Progenitor cell of endocrine pancreas (in vitro differentiated cells): ENCODE results near the gene DLGAP1. TPM values are rescaled to one million over a fixed set of nuclear protein-coding genes. Genes with fewer than 3 reads are reported as not detected.
"Not testable (repeated sequence)": the region's sequence is repeated elsewhere in the genome, so short reads cannot be mapped to it uniquely, and the experiment has no call there.

ENCODE experiments used
- DNase-seq: peaks from one replicate; pipeline ENCODE4 v3.0.0; 2021; ENCODE audit warnings: low spot score; ENCODE audit not compliant: unreplicated experiment
- H3K27ac Mint-ChIP-seq: 2 replicates; pipeline ENCODE4 v1.8.0; 2021; ENCODE audit warnings: mild to moderate bottlenecking, moderate library complexity, mixed read lengths
- H3K27me3 Mint-ChIP-seq: 2 replicates; pipeline ENCODE4 v1.8.0; 2021; ENCODE audit warnings: mixed read lengths
- H3K36me3 Mint-ChIP-seq: 2 replicates; pipeline ENCODE4 v1.8.0; 2022; ENCODE audit warnings: mixed read lengths; ENCODE audit not compliant: insufficient read depth
- H3K4me1 Mint-ChIP-seq: 2 replicates; pipeline ENCODE4 v1.8.0; 2021; ENCODE audit warnings: low read depth, mixed read lengths
- H3K4me3 Mint-ChIP-seq: 2 replicates; pipeline ENCODE4 v1.8.0; 2021; ENCODE audit warnings: low read depth, mild to moderate bottlenecking, moderate library complexity, mixed read lengths
- H3K9me3 Mint-ChIP-seq: 2 replicates; pipeline ENCODE4 v1.8.0; 2021; ENCODE audit warnings: low read depth, mixed read lengths
- CTCF ChIP-seq: fragments of 200-600 bp; sonication (generic); IDR thresholded peaks from one replicate; pipeline ENCODE4 v1.5.0; 2021; ENCODE audit warnings: antibody characterized with exemption, mild to moderate bottlenecking; ENCODE audit not compliant: unreplicated experiment
- total RNA-seq: library from RNA; stranded (reverse); gene quantifications from 2 replicates; pipeline ENCODE4 v1.2.1, GENCODE V29; 2021

DLGAP1 gene
- total RNA-seq, 1 donor from 2014 or later = 16.7 TPM

- Mint-ChIP-seq H3K4me1 (peaks cover 7% of the 10 kb centered on the region), H3K27ac (no peak overlapping the region), H3K9me3 (no peaks in the 10 kb centered on the region), H3K36me3 (no peaks in the 10 kb centered on the region), H3K27me3 (peaks cover 15% of the 10 kb centered on the region), H3K4me3 (no peak overlapping the region)
- DNase-seq = no peak
- TF ChIP-seq CTCF = no peak
Observed at GRCh38 chr18:3610188-3610708, 844.9 kb downstream of the DLGAP1 start.

- H3K27ac Mint-ChIP-seq = no peak overlapping the region
- no peaks in the 10 kb centered on the region for H3K9me3 Mint-ChIP-seq
- H3K4me1 Mint-ChIP-seq = peaks cover 5% of the 10 kb centered on the region
- H3K36me3 Mint-ChIP-seq = no peaks in the 10 kb centered on the region
- H3K27me3 Mint-ChIP-seq = peaks cover 12% of the 10 kb centered on the region
- DNase-seq = no peak
- no peak overlapping the region for H3K4me3 Mint-ChIP-seq
- TF ChIP-seq CTCF = no peak
Observed at GRCh38 chr18:3608488-3608887, 846.6 kb downstream of the DLGAP1 start.

DNA sequence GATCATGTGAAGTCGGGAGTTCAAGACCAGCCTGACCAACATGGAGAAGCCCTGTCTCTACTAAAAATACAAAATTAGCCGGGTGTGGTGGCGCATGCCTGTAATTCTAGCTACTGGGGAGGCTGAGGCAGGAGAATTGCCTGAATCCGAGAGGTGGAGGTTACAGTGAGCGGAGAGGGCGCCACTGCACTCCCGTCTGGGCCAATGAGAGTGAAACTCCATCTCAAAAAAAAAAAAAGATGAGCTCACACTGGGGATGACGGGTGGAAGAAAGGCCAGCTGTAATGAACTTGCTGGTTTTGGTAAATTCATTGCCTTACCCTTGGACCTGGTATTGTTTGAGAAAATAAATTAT, 847.0 kb downstream of the DLGAP1 start:
- H3K36me3 Mint-ChIP-seq, H3K4me3 Mint-ChIP-seq, DNase-seq, H3K9me3 Mint-ChIP-seq, H3K4me1 Mint-ChIP-seq: not testable (repeated sequence)
- Mint-ChIP-seq H3K27me3 (peaks cover 12% of the 10 kb centered on the region), H3K27ac (peak overlapping the region; percentile 51)

GRCh38 chr18:3607309-3608098, 847.6 kb downstream of the DLGAP1 start:
- peak overlapping the region; percentile 51 for H3K27ac Mint-ChIP-seq
- DNase-seq = no peak
- no peaks in the 10 kb centered on the region for H3K9me3 Mint-ChIP-seq
- no peak for TF ChIP-seq CTCF
- peaks cover 12% of the 10 kb centered on the region for H3K27me3 Mint-ChIP-seq
- no peak overlapping the region for H3K4me3 Mint-ChIP-seq
- H3K36me3 Mint-ChIP-seq = no peaks in the 10 kb centered on the region
- H3K4me1 Mint-ChIP-seq = peaks cover 5% of the 10 kb centered on the region

DNA sequence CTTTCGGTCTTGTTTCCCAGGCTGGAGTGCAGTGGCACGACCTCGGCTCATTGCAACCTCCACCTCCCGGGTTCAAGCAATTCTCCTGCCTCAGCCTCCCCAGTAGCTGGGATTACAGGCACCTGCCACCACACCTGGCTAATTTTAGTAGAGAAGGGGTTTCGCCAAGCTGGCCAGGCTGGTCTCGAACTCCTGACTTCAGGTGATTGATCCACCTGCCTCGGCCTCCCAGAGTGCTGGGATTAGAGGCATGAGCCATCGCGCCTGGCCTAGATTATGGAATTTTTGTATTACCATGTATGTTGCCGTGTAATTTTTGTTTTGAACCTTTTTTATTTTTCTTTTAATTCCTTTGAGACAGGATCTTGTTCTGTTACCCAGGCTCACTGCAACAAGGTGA, 848.2 kb downstream of the DLGAP1 start:
- H3K36me3 Mint-ChIP-seq, H3K4me1 Mint-ChIP-seq, DNase-seq, H3K9me3 Mint-ChIP-seq, H3K27ac Mint-ChIP-seq, H3K4me3 Mint-ChIP-seq: not testable (repeated sequence)
- peaks cover 14% of the 10 kb centered on the region for H3K27me3 Mint-ChIP-seq

- no peaks in the 10 kb centered on the region for H3K9me3 Mint-ChIP-seq
- H3K27ac Mint-ChIP-seq = no peak overlapping the region
- H3K27me3 Mint-ChIP-seq = peaks cover 8% of the 10 kb centered on the region
- peaks cover 5% of the 10 kb centered on the region for H3K4me1 Mint-ChIP-seq
- H3K4me3 Mint-ChIP-seq = no peak overlapping the region
- H3K36me3 Mint-ChIP-seq = no peaks in the 10 kb centered on the region
- DNase-seq = no peak
- TF ChIP-seq CTCF = no peak
Observed at GRCh38 chr18:3605954-3606443, 849.1 kb downstream of the DLGAP1 start.
